ENCODE data around the gene C12orf76. TPM values are rescaled to one million over a fixed set of nuclear protein-coding genes. Genes with fewer than 3 reads are reported as not detected.

C12orf76 gene
- polyA plus RNA-seq, 2 of the 4 experiments (the other 2 are of a cell fraction), result 13.3 to 22.6 TPM

DNA sequence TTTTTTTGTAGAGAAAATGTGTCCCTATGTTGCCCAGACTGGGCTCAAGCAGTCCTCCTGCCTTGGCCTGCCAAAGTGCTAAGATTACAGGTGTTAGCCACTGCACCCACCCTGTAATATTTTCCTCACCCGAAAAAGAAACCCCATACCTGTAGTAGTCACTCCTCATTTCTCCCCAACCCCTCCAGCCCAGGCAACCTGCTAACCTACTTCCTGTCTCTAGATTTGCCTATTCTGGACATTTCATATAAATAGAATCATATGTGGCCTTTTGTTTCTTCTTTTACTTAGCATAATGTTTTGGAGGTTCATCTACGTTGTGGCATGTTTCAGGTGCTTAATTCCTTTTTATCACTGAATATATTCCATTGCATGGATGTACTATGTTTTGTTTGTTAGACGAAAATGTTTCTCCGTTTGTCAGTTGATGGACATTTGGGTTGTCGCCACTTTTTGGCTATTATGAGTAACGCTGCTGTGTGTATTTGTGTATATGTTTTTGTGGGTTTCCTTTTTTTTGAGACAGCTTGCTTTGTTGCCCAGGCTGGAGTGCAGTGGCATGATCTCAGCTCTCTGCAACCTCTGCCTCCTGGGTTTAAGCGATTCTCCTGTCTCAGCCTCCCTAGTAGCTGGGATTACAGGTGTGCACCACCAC, 42.9 kb downstream of the C12orf76 start:
- no peak for ATAC-seq
- no peak for FAIRE-seq
- Histone ChIP-seq H3K4me2 (no peak overlapping the region), H3K27ac (no peak overlapping the region), H3K4me3 (no peak overlapping the region), H3K4me1 (peaks cover 6% of the 10 kb centered on the region; the same call in 1 of the 3 replicates), H3K9me3 (no peaks in the 10 kb centered on the region)
- CTCF ChIA-PET, result no interaction called here
- no peak for DNase-seq (ENCODE audit: low read depth in 1 of 2, low spot score in 1 of 2)
- 87% methylated on average over 7 of the region's 7 CpGs for WGBS (ENCODE audit: missing lambda C conversion rate)
- POLR2A ChIA-PET, result no interaction called here
- TF ChIP-seq JUN (IDR thresholded peaks at IDR 0.05), result no peak
- TF ChIP-seq, protein P1, sequence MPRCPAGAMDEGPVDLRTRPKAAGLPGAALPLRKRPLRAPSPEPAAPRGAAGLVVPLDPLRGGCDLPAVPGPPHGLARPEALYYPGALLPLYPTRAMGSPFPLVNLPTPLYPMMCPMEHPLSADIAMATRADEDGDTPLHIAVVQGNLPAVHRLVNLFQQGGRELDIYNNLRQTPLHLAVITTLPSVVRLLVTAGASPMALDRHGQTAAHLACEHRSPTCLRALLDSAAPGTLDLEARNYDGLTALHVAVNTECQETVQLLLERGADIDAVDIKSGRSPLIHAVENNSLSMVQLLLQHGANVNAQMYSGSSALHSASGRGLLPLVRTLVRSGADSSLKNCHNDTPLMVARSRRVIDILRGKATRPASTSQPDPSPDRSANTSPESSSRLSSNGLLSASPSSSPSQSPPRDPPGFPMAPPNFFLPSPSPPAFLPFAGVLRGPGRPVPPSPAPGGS (IDR thresholded peaks at IDR 0.05), result no peak
- TF ChIP-seq TFCP2L1 (CRISPR knock-in tag; IDR thresholded peaks at IDR 0.05), result no peak
- no peak for TF ChIP-seq CBX8 (IDR thresholded peaks at IDR 0.05)
- TF ChIP-seq SREBF2 (IDR thresholded peaks at IDR 0.05), result no peak
- TF ChIP-seq PHF8 (IDR thresholded peaks at IDR 0.05; ENCODE audit: borderline replicate concordance, low read depth), result no peak
- TF ChIP-seq ZSCAN20 (CRISPR knock-in tag; IDR thresholded peaks at IDR 0.05), result no peak
- no peak for TF ChIP-seq POLR2AphosphoS2 (conservative IDR thresholded peaks at IDR 0.05; ENCODE audit: low read length)

DNA sequence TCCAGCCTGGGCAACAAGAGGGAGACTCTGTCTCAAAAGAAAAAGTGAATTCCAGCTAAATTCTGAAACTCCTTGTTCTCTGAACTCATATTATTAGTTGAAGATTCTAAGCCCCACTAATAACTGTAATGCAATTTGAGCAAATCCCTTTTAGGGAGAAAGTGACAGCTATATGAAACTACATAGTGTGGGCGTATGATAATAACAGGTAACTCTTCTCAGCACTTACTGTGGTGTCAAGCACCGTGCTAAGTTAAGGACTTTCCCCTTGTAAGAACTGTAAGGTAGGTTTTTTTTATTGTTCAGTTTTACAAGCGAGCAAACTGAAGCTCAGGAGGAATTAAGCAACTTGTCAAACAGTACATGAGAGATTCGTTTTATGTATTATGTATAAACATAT, 43.7 kb downstream of the C12orf76 start:
- ATAC-seq (no peak), FAIRE-seq (no peak), DNase-seq (ENCODE audit: low read depth in 1 of 2, low spot score in 1 of 2) (no peak)
- POLR2A ChIA-PET, result no interaction called here
- peaks cover 9% of the 10 kb centered on the region; the same call in 2 of the 3 replicates for H3K4me1 ChIP-seq
- TF ChIP-seq NFE2L2 (conservative IDR thresholded peaks at IDR 0.05; ENCODE audit: low read length), result no peak
- TF ChIP-seq CBX2 (IDR thresholded peaks at IDR 0.05; ENCODE audit: borderline replicate concordance, low read depth), result no peak
- no peaks in the 10 kb centered on the region for H3K9me3 ChIP-seq
- CTCF ChIA-PET, result interaction anchor here (1.0 kb wide), 1 partner anchor 38 kb away, joined by 3 read pairs; no protein-coding TSS in a partner anchor
- WGBS (ENCODE audit: missing lambda C conversion rate), result 75% methylated on average over 4 of the region's 4 CpGs
- no peak overlapping the region for H3K4me3 ChIP-seq
- H3K4me2 ChIP-seq, result no peak overlapping the region
- H3K27ac ChIP-seq, result no peak overlapping the region

DNA sequence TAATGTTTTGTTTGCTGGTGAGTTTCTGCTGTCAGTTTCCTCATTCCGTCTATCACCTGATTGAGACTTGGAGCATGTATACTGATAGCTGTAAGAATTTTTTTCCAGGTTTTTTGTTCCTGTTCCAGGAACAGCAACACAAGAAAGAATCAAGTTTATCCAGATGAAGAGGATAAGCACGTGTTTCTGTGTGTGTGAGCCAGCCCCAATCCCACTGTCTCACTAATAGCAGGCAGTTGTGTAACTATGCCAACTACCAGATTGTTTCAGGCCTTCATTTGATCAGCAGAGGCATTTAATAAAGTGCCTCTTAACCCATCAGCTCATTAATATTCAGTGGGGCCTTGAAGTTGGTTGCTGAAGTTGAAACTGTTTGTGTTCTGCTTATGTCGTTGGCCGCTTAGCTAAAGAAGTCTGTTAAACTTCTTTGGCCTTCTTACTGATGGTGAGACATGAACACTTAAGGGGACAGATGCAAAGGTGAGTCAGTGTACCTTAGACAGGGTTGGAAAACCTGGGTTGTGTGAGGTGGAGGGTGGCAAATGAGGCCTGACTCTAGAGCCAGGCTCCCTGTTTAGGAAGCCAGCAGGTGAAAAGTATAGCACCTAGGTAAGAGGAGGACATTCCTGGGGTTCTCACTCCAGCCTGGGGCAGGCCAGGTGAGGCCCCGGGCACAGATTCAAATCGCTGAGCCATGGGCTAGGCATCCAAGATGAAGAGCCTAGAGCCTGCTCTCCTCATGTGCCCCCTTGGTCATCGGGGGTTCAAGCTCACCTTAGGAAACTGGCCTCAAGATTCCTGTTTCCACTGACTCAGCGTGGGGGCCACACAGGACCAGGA, 45.4 kb downstream of the C12orf76 start:
- no peak overlapping the region for H3K4me3 ChIP-seq
- DNase-seq (ENCODE audit: low read depth in 1 of 2, low spot score in 1 of 2) (no peak), FAIRE-seq (no peak), ATAC-seq (no peak)
- ChIA-PET CTCF (interaction anchor here (1.3 kb wide), 2 partner anchors 21 to 429 kb away, joined by 3 to 4 read pairs; no protein-coding TSS in a partner anchor), POLR2A (no interaction called here)
- no peak for TF ChIP-seq ZC3H11A (IDR thresholded peaks at IDR 0.05)
- no peak for TF ChIP-seq TFCP2L1 (CRISPR knock-in tag; IDR thresholded peaks at IDR 0.05)
- TF ChIP-seq, protein P2, sequence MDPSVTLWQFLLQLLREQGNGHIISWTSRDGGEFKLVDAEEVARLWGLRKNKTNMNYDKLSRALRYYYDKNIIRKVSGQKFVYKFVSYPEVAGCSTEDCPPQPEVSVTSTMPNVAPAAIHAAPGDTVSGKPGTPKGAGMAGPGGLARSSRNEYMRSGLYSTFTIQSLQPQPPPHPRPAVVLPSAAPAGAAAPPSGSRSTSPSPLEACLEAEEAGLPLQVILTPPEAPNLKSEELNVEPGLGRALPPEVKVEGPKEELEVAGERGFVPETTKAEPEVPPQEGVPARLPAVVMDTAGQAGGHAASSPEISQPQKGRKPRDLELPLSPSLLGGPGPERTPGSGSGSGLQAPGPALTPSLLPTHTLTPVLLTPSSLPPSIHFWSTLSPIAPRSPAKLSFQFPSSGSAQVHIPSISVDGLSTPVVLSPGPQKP (IDR thresholded peaks at IDR 0.05; ENCODE audit: low read depth, low read length), result no peak
- no peak for TF ChIP-seq EHMT2 (IDR thresholded peaks at IDR 0.05; ENCODE audit: low read depth)
- TF ChIP-seq RNF2 (IDR thresholded peaks at IDR 0.05; ENCODE audit: borderline replicate concordance, low read depth), result no peak
- TF ChIP-seq RFX5 (IDR thresholded peaks at IDR 0.05), result no peak
- no peak for TF ChIP-seq KDM5A (IDR thresholded peaks at IDR 0.05)
- TF ChIP-seq CBX8 (IDR thresholded peaks at IDR 0.05), result no peak
- no peak for TF ChIP-seq CEBPB (IDR thresholded peaks at IDR 0.05)
- TF ChIP-seq RARB (CRISPR knock-in tag; IDR thresholded peaks at IDR 0.05), result no peak
- TF ChIP-seq ZFP36 (IDR thresholded peaks at IDR 0.05; ENCODE audit: borderline replicate concordance, partially characterized antibody), result no peak
- H3K4me2 ChIP-seq, result no peak overlapping the region
- WGBS (ENCODE audit: missing lambda C conversion rate), result 80% methylated on average over 8 of the region's 8 CpGs
- no peaks in the 10 kb centered on the region for H3K9me3 ChIP-seq
- no peak overlapping the region for H3K27ac ChIP-seq
- peaks cover 16% of the 10 kb centered on the region for H3K4me1 ChIP-seq
